Adrenal gland (tissue), 12 donors: ENCODE results near the gene TBC1D20. TPM values are rescaled to one million over a fixed set of nuclear protein-coding genes. Genes with fewer than 3 reads are reported as not detected.

Source experiments
- DNase-seq, 7 donors: peaks; one replicate each; pipeline ENCODE4 v3.0.0-alpha.2; 2019 to 2020
- H3K27ac ChIP-seq, 5 donors: fragments of 200-600 bp; sonication (generic) in 4 of 5; 1 replicate in 3 of 5; 2 replicates in 2 of 5; pipeline versions ENCODE4 v1.5.1 to v1.8.0; 2016 to 2020; ENCODE audit warnings: mild to moderate bottlenecking in 1 of 5
- H3K27me3 ChIP-seq: fragments of 200-600 bp; 2 replicates; pipeline ENCODE4 v1.8.0; 2021
- H3K36me3 ChIP-seq, 2 donors: fragments of 200-600 bp; replicated peaks in 1 of 2; 1 replicate in 1 of 2; 2 replicates in 1 of 2; pipeline versions ENCODE4 v1.5.1 to v1.8.0; 2018 to 2022
- H3K4me1 ChIP-seq, 2 donors: fragments of 200-600 bp; replicated peaks in 1 of 2; 1 replicate in 1 of 2; 2 replicates in 1 of 2; pipeline versions ENCODE4 v1.5.1 to v1.8.0; 2018 to 2021
- H3K4me3 ChIP-seq, 4 donors: fragments of 200-600 bp; sonication (generic) in 3 of 4; one replicate each; pipeline ENCODE4 v1.5.1; 2016 to 2018
- H3K9me3 ChIP-seq, 3 donors: fragments of 200-600 bp; sonication (generic) in 1 of 3; replicated peaks in 1 of 3; 1 replicate in 2 of 3; 2 replicates in 1 of 3; pipeline versions ENCODE4 v1.5.1 to v1.8.0; 2016 to 2021
- CTCF ChIP-seq, 6 experiments: fragments of 450-650 bp in 4 of 6; fragments of 200-600 bp in 2 of 6; sonication (generic) in 1 of 6; IDR thresholded peaks; 1 replicate in 5 of 6; 2 replicates in 1 of 6; pipeline versions ENCODE4 v1.5.1 to v1.8.0; 2016 to 2021; ENCODE audit warnings: antibody characterized with exemption in 6 of 6, mild to moderate bottlenecking in 2 of 6, moderate library complexity in 1 of 6
- POLR2A ChIP-seq, 2 donors: fragments of 450-650 bp; IDR thresholded peaks; one replicate each; pipeline ENCODE4 v1.6.1; 2017; ENCODE audit warnings: antibody characterized with exemption in 2 of 2, mild to moderate bottlenecking in 2 of 2, moderate library complexity in 1 of 2
- WGBS, 4 donors: extraction: QIAGEN DNeasy Blood & Tissue Kit in 2 of 4; methylation state at CpG; one replicate each; pipeline versions ENCODE4 v1.1.5 to v1.1.7; 2013 to 2017; 5-methylcytosine and 5-hydroxymethylcytosine counted together
- intact Hi-C, 2 donors: fragments of 100-400 bp; cut with DNase I; formaldehyde crosslinking; loops; one replicate each; pipeline versions ENCODE4 v1.14.1 to v1.15.0; 2022 to 2023
- polyA plus RNA-seq, 3 donors: library from polyadenylated mRNA; stranded (reverse); fragments of 200-250 nt in 2 of 3; fragments of 350-450 nt in 1 of 3; fragmentation: Illumina TruSeq in 1 of 3; extraction: RNeasy Lipid Tissue Mini Kit (QIAGEN cat#74804) in 1 of 3; gene quantifications; one replicate each; pipeline ENCODE4 v1.2.3, GENCODE V29; 2013 to 2014
- total RNA-seq, 9 donors: library from RNA; depleted of rRNA in 4 of 9; stranded (reverse); fragments of >200 nt in 4 of 9; fragments of 120-200 nt in 1 of 9; fragmentation: NEBNext Ultra II Directional in 1 of 9; extraction: Animal tissue kit (Norgen Biotek cat#: 25700) in 1 of 9; gene quantifications; one replicate each; pipeline versions ENCODE4 v1.1.0 to v1.2.4, GENCODE V29; 2013 to 2023
- donor health status: healthy with polysubstance abuse.
- donor health status: Bipolar disorder and iron deficiency.
- donor health status: DM: yes; HTN: yes; CAD: no.
- donor health status: DM: no; HTN: no; CAD: no.
- donor health status: DM: no; HTN: no; CAD: no.
- donor health status: DM: yes; HTN: yes; CAD: no.

TBC1D20 gene
- total and polyA plus RNA-seq, 12 donors = 23.8 to 53.6 (median 44.3) TPM

- H3K27me3 ChIP-seq = no peaks in the 10 kb centered on the region
- H3K36me3 ChIP-seq = no peaks in the 10 kb centered on the region
- intact Hi-C loops = no loop called here
- TF ChIP-seq CTCF (IDR thresholded peaks at IDR 0.05) (no peak), POLR2A (IDR thresholded peaks at IDR 0.05) (no peak)
- no peaks in the 10 kb centered on the region for H3K9me3 ChIP-seq
- 8 to 11% (median 9%) methylated on average over 40 to 60 of the region's 60 CpGs for WGBS, 4 donors
- peak overlapping the region; percentile 58 to 97 (median 94) for H3K27ac ChIP-seq
- peak; percentile 46 to 72 (median 64) for DNase-seq
- H3K4me1 ChIP-seq = peaks cover 22 to 41% of the 10 kb centered on the region in 2 donors
- H3K4me3 ChIP-seq = peak overlapping the region; percentile 51 to 99 (median 82)
Observed at GRCh38 chr20:461254-462198, 807 bp downstream of the TBC1D20 start.

- no peak for TF ChIP-seq CTCF (IDR thresholded peaks at IDR 0.05)
- no peak for TF ChIP-seq POLR2A (IDR thresholded peaks at IDR 0.05)
- Histone ChIP-seq H3K9me3 (no peaks in the 10 kb centered on the region), H3K4me3 (peak overlapping the region in 1 of 4 donors; percentile 99), H3K27me3 (no peaks in the 10 kb centered on the region), H3K4me1 (peaks cover 22 to 41% of the 10 kb centered on the region in 2 donors), H3K36me3 (no peaks in the 10 kb centered on the region), H3K27ac (peak overlapping the region in 2 of 5 donors; percentile 82 to 94)
- intact Hi-C loops = no loop called here
- WGBS, 4 donors = 22 to 36% (median 27%) methylated on average over 2 of the region's 2 CpGs
- peak in 4 of 7 donors; percentile 62 to 68 (median 65) for DNase-seq
Observed at GRCh38 chr20:460707-461106, 1.6 kb downstream of the TBC1D20 start.

- H3K4me3 ChIP-seq = peak overlapping the region in 1 of 4 donors; percentile 99
- 16 to 23% (median 20%) methylated on average over 3 of the region's 3 CpGs for WGBS, 4 donors
- intact Hi-C loops = no loop called here
- no peaks in the 10 kb centered on the region for H3K36me3 ChIP-seq
- peak overlapping the region in 1 of 5 donors; percentile 94 for H3K27ac ChIP-seq
- peaks cover 22 to 41% of the 10 kb centered on the region in 2 donors for H3K4me1 ChIP-seq
- H3K27me3 ChIP-seq = no peaks in the 10 kb centered on the region
- DNase-seq = no peak
- TF ChIP-seq POLR2A (IDR thresholded peaks at IDR 0.05) = no peak
- TF ChIP-seq CTCF (IDR thresholded peaks at IDR 0.05) = no peak
- H3K9me3 ChIP-seq = no peaks in the 10 kb centered on the region
Observed at GRCh38 chr20:460180-460579, 2.2 kb downstream of the TBC1D20 start.

- no peaks in the 10 kb centered on the region for H3K36me3 ChIP-seq
- DNase-seq = no peak
- no peak overlapping the region for H3K4me3 ChIP-seq
- intact Hi-C loops = no loop called here
- TF ChIP-seq CTCF (IDR thresholded peaks at IDR 0.05) (no peak), POLR2A (IDR thresholded peaks at IDR 0.05) (no peak)
- WGBS, 4 donors = 47 to 64% (median 53%) methylated on average over 6 of the region's 6 CpGs
- no peaks in the 10 kb centered on the region for H3K27me3 ChIP-seq
- no peaks in the 10 kb centered on the region for H3K9me3 ChIP-seq
- H3K27ac ChIP-seq = peak overlapping the region in 1 of 5 donors; percentile 17
- H3K4me1 ChIP-seq = peaks cover 22 to 41% of the 10 kb centered on the region in 2 donors
Observed at GRCh38 chr20:458776-459175, 3.6 kb downstream of the TBC1D20 start.
